ENCODE data around the gene CRYGB. TPM values are rescaled to one million over a fixed set of nuclear protein-coding genes. Genes with fewer than 3 reads are reported as not detected.

CRYGB gene
- total RNA-seq, 1 experiment from 2014 or later = not detected

- Histone ChIP-seq H3K27me3 (ENCODE audit: control insufficient read depth, insufficient read depth, low read length) (no peaks in the 10 kb centered on the region; the same call in 1 of the 2 replicates), H3K4me1 (ENCODE audit: control insufficient read depth, insufficient read depth, low read length) (no peaks in the 10 kb centered on the region), H3K9me3 (ENCODE audit: control insufficient read depth, insufficient read depth, low read depth, low read length) (no peaks in the 10 kb centered on the region), H3K4me3 (ENCODE audit: low read depth in 2 of 2, low read length in 2 of 2) (no peak overlapping the region), H3K27ac (ENCODE audit: low read length) (no peak overlapping the region), H3K36me3 (ENCODE audit: control insufficient read depth, insufficient read depth, low read length) (no peaks in the 10 kb centered on the region)
- BruUV-seq (replicated peaks) = no TSS peak
- ATAC-seq = no peak
- no peak for DNase-seq (ENCODE audit: low read depth, low spot score)
- intact Hi-C loops (cut with micrococcal nuclease; ENCODE audit: unreplicated experiment) = no loop called here
- TF ChIP-seq POLR2AphosphoS5 (IDR thresholded peaks at IDR 0.05; ENCODE audit: low read depth, low read length) = no peak
- no peak for TF ChIP-seq CTCF (IDR thresholded peaks at IDR 0.05)
- no peak for TF ChIP-seq SIN3A (IDR thresholded peaks at IDR 0.05; ENCODE audit: borderline replicate concordance, insufficient read depth, low read depth, low read length)
- TF ChIP-seq TCF7L2 (IDR thresholded peaks at IDR 0.05; ENCODE audit: low read depth, low read length) = no peak
- TF ChIP-seq, protein P1, sequence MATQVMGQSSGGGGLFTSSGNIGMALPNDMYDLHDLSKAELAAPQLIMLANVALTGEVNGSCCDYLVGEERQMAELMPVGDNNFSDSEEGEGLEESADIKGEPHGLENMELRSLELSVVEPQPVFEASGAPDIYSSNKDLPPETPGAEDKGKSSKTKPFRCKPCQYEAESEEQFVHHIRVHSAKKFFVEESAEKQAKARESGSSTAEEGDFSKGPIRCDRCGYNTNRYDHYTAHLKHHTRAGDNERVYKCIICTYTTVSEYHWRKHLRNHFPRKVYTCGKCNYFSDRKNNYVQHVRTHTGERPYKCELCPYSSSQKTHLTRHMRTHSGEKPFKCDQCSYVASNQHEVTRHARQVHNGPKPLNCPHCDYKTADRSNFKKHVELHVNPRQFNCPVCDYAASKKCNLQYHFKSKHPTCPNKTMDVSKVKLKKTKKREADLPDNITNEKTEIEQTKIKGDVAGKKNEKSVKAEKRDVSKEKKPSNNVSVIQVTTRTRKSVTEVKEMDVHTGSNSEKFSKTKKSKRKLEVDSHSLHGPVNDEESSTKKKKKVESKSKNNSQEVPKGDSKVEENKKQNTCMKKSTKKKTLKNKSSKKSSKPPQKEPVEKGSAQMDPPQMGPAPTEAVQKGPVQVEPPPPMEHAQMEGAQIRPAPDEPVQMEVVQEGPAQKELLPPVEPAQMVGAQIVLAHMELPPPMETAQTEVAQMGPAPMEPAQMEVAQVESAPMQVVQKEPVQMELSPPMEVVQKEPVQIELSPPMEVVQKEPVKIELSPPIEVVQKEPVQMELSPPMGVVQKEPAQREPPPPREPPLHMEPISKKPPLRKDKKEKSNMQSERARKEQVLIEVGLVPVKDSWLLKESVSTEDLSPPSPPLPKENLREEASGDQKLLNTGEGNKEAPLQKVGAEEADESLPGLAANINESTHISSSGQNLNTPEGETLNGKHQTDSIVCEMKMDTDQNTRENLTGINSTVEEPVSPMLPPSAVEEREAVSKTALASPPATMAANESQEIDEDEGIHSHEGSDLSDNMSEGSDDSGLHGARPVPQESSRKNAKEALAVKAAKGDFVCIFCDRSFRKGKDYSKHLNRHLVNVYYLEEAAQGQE (IDR thresholded peaks at IDR 0.05; ENCODE audit: insufficient read depth in 1 of 2, low read depth in 2 of 2, low read length in 1 of 2) = no peak
- in situ Hi-C loops (cut with HindIII; ENCODE audit: low pct_unique_long_range_greater_than_20kb, low sequenced_read_pairs) = no loop called here
- CTCF ChIA-PET = no interaction called here
- POLR2A ChIA-PET = no interaction called here
Observed at GRCh38 chr2:208097801-208098200, 48.2 kb downstream of the CRYGB start.

DNA sequence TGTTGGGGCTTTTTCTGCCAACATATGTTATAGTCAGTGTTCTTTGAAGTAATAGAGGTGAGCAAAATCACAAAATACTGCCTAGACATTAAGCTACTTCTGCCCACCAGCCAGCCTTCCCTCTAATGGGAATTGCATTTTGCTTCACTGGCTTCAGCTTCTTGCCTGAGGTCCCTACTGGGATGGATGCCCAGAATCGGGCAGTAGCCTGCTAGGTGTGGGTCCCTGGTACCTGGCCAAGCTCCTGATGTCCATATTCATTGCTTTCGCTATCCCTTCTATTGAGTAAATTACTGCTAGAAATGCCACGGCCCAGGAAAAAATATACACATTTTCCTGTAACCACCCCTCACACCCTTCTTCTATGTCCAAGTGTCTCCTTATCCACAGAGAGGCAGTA lies 48.6 kb downstream of the CRYGB start:
- H3K36me3 ChIP-seq (ENCODE audit: control insufficient read depth, insufficient read depth, low read length) = no peaks in the 10 kb centered on the region
- ChIA-PET POLR2A (no interaction called here), CTCF (no interaction called here)
- TF ChIP-seq CTCF (IDR thresholded peaks at IDR 0.05) (no peak), POLR2AphosphoS5 (IDR thresholded peaks at IDR 0.05; ENCODE audit: low read depth, low read length) (no peak), SIN3A (IDR thresholded peaks at IDR 0.05; ENCODE audit: borderline replicate concordance, insufficient read depth, low read depth, low read length) (no peak), TCF7L2 (IDR thresholded peaks at IDR 0.05; ENCODE audit: low read depth, low read length) (no peak)
- TF ChIP-seq, protein P1 (IDR thresholded peaks at IDR 0.05; ENCODE audit: insufficient read depth in 1 of 2, low read depth in 2 of 2, low read length in 1 of 2) = no peak
- H3K9me3 ChIP-seq (ENCODE audit: control insufficient read depth, insufficient read depth, low read depth, low read length) = no peaks in the 10 kb centered on the region
- BruUV-seq (replicated peaks) = no TSS peak
- no peaks in the 10 kb centered on the region for H3K4me1 ChIP-seq (ENCODE audit: control insufficient read depth, insufficient read depth, low read length)
- no peaks in the 10 kb centered on the region; the same call in 1 of the 2 replicates for H3K27me3 ChIP-seq (ENCODE audit: control insufficient read depth, insufficient read depth, low read length)
- no peak for DNase-seq (ENCODE audit: low read depth, low spot score)
- H3K4me3 ChIP-seq (ENCODE audit: low read depth in 2 of 2, low read length in 2 of 2) = no peak overlapping the region
- intact Hi-C loops (cut with micrococcal nuclease; ENCODE audit: unreplicated experiment) = no loop called here
- no peak for ATAC-seq
- no peak overlapping the region for H3K27ac ChIP-seq (ENCODE audit: low read length)
- in situ Hi-C loops (cut with HindIII; ENCODE audit: low pct_unique_long_range_greater_than_20kb, low sequenced_read_pairs) = no loop called here

Data from Panc1 (cell line).